HG03378 (cell line): ENCODE results near the gene TTC36.
"Not testable (repeated sequence)": the region's sequence is repeated elsewhere in the genome, so short reads cannot be mapped to it uniquely, and the experiment has no call there.

Experiments
- ATAC-seq: cut with Tn5 transposase; IDR thresholded peaks from one replicate; pipeline ENCODE4 v1.9.1; 2021; ENCODE audit warnings: mild to moderate bottlenecking, moderate library complexity; ENCODE audit not compliant: unreplicated experiment

TTC36 gene

GRCh38 chr11:118527109-118527508 is at the start of gene TTC36:
TSS of gene TTC36 (plus strand) at chr11:118527474. CDS start at chr11:118527495, 21 bp downstream.
- no peak for ATAC-seq

GRCh38 chr11:118481238-118481637 is 46.0 kb upstream of the TTC36 start:
- not testable (repeated sequence) for ATAC-seq

DNA sequence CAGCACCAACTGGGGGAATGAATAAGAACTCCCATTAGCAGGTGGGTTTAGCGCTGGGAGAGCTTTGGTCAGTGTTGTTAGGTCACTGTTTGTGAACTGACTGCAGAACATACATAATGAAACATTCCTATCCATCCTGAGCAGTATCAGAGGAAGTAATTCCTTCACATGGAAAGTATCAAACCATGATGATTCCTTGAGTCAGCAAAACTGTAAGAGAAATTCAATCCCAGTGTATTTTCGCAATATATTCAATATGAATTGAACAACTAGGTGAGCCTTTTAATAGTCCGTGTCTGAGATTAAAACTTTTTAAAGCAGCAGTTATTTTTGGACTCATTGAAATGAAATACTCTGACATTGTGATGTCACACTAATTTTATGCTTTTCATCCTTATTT is 42.9 kb upstream of the TTC36 start:
- no peak for ATAC-seq

DNA sequence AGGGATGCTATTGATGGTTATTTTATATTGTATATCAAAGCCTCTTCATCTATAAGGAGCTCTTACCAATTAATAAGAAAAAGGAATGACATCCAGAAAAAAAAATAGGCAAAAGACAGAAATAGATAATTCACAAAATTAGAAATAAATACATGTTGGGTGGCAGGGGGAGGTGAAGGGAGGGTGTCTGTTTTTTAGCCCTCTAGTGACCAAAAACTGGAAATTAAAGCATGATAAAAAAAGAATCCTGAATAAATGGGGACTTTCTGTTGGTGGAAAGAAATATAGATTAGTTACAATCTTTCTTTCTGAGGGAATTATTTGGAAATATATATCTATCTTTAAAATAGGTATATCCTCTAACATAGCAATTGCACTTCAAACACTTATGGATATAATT is 42.0 kb upstream of the TTC36 start:
- no peak for ATAC-seq

DNA sequence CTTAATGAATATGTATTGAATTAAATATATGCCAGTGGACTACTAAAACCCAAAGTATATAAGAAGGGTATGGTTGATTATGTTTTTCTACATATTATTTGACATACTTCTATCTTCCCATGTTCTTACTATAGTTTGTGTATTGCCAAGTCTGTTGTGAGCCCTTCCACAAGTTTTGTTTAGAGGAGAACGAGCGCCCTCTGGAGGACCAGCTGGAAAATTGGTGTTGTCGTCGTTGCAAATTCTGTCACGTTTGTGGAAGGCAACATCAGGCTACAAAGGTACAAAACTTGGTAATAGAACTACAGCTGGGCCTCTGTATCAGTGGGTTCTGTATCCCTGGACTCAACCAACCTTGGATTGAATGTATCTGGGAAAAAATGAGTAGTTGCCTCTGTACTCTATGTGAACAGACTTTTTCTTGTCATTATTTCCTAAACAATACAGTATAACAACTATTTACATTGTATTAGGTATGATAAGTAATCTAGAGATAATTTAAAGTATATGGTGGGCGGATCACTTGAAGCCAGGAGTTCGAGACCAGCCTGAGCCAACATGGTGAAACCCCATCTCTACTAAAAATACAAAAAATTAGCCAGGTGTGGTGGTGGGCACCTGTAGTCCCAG is 38.7 kb upstream of the TTC36 start:
- no peak for ATAC-seq

DNA sequence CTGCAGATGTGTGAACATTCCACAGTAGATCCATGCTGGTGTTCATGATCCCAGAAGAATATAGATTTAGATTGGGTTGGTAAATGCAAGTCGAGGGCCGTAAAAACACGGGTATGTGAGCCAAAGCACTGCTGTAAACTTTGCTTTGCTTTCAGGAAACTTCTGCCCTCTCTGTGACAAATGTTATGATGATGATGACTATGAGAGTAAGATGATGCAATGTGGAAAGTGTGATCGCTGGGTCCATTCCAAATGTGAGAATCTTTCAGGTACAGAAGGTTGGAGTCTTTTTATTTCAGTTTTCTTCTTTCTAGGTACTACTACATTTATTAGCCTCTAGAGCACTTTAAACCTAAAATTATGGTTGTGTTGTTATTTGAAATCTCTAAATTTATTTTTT is 36.2 kb upstream of the TTC36 start:
- ATAC-seq, result no peak

DNA sequence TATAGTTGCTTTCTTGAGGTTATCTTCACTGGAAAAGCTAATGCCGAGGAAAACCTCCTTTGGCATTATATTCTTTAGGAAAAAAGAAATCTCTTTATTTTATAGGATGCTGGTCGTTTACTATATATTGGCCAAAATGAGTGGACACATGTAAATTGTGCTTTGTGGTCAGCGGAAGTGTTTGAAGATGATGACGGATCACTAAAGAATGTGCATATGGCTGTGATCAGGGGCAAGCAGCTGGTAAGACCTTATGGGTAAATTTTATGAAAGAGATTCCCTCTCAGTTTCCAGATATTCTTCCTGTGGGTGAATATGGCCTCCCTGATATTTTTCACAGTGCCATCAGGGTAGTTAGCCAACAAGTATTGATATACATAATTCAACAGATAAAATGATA is 29.4 kb upstream of the TTC36 start:
- no peak for ATAC-seq

GRCh38 chr11:118503216-118503615 is 24.1 kb upstream of the TTC36 start:
- ATAC-seq, result no peak

GRCh38 chr11:118511601-118512000 is 15.7 kb upstream of the TTC36 start:
- no peak for ATAC-seq

GRCh38 chr11:118514103-118514502 is 13.2 kb upstream of the TTC36 start:
- ATAC-seq, result no peak

DNA sequence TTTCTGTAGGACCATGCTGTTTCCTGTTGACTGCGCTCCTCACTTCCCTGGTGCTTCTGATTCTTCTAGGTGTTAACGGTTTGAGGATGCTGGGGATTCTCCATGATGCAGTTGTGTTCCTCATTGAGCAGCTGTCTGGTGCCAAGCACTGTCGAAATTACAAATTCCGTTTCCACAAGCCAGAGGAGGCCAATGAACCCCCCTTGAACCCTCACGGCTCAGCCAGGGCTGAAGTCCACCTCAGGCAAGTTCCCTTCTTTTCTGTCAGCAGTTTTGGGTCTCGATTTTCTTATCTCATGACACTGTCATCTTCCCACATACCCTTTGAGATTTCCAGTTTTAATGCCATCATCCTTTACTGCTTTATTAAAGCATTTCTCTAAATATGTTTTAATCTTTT is 7.7 kb upstream of the TTC36 start:
- no peak for ATAC-seq

GRCh38 chr11:118521892-118522311 is 5.4 kb upstream of the TTC36 start:
- peak; percentile 54 for ATAC-seq

GRCh38 chr11:118522571-118523072 is 4.7 kb upstream of the TTC36 start:
- no peak for ATAC-seq

- ATAC-seq, result no peak
Measured at GRCh38 chr11:118524356-118524755, 2.9 kb upstream of the TTC36 start.

DNA sequence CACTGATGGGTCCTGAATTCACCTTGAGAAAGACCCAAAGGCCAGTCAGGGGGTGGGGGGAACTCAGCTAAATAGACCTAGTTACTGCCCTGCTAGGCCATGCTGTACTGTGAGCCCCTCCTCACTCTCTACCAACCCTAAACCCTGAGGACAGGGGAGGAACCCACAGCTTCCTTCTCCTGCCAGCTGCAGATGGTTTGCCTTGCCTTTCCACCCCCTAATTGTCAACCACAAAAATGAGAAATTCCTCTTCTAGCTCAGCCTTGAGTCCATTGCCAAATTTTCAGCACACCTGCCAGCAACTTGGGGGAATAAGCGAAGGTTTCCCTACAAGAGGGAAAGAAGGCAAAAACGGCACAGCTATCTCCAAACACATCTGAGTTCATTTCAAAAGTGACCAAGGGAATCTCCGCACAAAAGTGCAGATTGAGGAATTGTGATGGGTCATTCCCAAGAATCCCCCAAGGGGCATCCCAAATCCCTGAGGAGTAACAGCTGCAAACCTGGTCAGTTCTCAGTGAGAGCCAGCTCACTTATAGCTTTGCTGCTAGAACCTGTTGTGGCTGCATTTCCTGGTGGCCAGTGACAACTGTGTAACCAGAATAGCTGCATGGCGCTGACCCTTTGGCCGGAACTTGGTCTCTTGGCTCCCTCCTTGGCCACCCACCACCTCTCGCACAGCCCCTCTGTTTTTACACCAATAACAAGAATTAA is 2.4 kb upstream of the TTC36 start:
- no peak for ATAC-seq

DNA sequence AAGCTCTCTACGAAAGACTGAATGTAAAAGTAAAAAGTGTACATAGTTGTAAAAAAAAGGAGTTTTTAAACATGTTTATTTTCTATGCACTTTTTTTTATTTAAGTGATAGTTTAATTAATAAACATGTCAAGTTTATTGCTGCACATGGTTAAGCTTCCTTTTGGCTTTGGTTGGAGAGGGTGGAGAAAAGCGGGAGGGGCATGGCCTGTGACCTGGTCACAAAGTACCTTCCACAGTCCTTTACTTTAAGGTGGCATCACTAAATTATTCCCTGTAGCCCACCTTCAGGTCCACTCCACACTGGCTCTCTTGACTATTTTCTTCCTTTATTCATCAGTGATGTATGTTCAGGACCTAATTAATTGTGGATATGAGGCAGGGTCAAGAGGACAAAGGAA is 586 bp upstream of the TTC36 start:
- no peak for ATAC-seq

DNA sequence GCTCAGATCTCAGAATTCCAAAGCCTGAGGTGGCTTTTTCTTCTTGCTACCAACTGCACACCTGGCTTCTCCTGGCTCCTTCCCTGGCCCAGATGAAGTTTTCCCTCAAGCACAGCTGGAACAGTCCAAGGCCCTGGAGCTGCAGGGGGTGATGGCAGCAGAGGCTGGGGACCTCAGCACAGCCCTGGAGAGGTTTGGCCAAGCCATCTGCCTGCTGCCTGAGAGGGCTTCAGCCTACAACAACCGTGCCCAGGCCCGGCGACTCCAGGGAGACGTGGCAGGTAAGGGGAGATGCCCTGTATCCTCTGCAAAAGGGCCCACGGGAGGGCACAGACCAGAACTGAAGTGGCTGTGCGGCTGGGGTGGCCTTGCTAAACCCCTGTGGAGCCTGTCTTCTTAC is 1.2 kb downstream of the TTC36 start:
- no peak for ATAC-seq

DNA sequence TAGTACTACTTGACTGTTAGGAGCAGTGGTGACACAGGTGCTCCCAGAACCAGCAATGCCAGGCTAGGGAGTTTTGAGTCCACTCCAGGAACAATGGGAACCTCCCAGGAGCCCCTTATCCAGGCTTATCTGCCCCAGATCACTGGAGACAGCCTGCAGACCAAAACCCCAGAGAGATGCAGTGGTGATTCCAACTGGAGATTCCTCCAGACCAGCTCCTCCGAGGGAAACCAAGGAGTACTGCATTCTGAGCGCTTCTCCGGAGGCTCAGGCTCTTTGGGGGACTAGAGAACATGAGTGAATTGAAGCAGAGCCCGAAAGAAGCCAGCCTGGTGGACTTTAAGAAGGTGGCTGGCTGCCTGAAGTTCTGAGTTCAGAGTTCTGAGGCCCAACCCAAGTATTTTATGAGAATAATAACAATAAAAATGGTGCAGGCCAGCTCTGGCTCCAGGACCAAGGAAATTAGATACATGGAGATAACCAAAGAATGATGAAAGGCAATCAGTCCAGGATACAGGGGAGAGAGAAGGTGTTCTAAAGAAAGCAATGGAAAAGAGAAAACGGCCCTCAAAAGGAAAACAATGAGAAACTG is 2.4 kb downstream of the TTC36 start:
- no peak for ATAC-seq

- ATAC-seq, result no peak
Measured at GRCh38 chr11:118530180-118530682, 3.0 kb downstream of the TTC36 start.

GRCh38 chr11:118530683-118531596 is 3.7 kb downstream of the TTC36 start, which contains the start of gene TMEM25:
TSS of gene TMEM25 (plus strand) at chr11:118531192. CDS start at chr11:118531802, 610 bp downstream.
- ATAC-seq, result no peak

DNA sequence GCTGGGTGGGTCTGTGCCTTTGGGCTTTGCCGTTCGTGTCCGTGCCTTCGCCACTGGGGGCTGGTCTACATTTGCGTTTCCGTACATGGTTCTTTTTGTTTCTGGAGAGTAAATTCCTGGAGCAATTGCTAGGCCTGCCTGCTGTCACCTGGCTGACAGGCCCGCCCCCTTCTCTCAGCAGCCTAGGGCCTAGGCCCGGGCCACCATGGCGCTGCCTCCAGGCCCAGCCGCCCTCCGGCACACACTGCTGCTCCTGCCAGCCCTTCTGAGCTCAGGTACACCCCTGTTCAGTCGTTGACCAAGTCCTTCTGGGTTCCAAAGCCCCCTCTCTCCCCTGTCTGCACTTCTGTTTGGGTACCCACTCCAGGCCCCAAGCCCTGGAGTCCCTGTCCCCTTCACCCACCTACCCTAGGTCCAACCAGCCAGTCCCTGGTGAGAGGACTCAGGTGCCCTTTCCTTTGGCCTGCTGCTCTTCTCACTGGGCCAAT is 4.4 kb downstream of the TTC36 start:
- no peak for ATAC-seq
